AG09309 (cell line): ENCODE data around the gene IL12A.

Experiments
- DNase-seq: peaks from one replicate; pipeline ENCODE4 v3.0.0-alpha.2; 2010; ENCODE audit warnings: low read depth
- H3K4me3 ChIP-seq: 2 replicates; pipeline ENCODE4 v1.5.1; 2011; ENCODE audit warnings: mild to moderate bottlenecking, low read depth, low read length, moderate library complexity; ENCODE audit not compliant: control insufficient read depth
- TF ChIP-seq, protein P1 (sequence below): IDR thresholded peaks from 2 replicates; pipeline ENCODE4 v1.5.1; 2011; ENCODE audit warnings: mild to moderate bottlenecking, low read depth, low read length, inconsistent platforms; ENCODE audit not compliant: insufficient read depth, control insufficient read depth; ENCODE audit errors: missing control alignments

Gene IL12A

DNA sequence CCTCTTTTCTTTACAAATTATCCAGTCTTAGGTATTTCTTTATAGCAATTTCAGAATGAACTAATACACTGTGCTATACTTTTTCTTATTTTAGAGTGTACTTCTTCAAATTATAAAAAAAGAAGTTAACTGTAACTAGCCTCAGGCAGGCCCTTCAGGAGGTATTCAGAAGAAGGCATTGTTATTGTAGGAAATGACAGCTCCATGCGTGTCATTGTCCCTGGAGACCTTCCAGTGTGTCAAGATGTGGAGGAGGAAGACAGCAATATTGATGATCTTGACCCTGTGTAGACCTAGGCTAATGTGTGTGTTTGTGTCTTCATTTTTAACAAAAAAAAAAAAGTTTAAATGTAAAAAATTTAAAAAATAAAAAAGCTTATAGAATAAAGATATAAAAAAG is 55.5 kb downstream of the IL12A start:
- no peak overlapping the region for H3K4me3 ChIP-seq
- TF ChIP-seq, protein P1, sequence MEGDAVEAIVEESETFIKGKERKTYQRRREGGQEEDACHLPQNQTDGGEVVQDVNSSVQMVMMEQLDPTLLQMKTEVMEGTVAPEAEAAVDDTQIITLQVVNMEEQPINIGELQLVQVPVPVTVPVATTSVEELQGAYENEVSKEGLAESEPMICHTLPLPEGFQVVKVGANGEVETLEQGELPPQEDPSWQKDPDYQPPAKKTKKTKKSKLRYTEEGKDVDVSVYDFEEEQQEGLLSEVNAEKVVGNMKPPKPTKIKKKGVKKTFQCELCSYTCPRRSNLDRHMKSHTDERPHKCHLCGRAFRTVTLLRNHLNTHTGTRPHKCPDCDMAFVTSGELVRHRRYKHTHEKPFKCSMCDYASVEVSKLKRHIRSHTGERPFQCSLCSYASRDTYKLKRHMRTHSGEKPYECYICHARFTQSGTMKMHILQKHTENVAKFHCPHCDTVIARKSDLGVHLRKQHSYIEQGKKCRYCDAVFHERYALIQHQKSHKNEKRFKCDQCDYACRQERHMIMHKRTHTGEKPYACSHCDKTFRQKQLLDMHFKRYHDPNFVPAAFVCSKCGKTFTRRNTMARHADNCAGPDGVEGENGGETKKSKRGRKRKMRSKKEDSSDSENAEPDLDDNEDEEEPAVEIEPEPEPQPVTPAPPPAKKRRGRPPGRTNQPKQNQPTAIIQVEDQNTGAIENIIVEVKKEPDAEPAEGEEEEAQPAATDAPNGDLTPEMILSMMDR, result no peak
- DNase-seq, result no peak
